ENCODE results near the gene MS4A5. TPM values are rescaled to one million over a fixed set of nuclear protein-coding genes. Genes with fewer than 3 reads are reported as not detected.
"Not testable (repeated sequence)": the region's sequence is repeated elsewhere in the genome, so short reads cannot be mapped to it uniquely, and the experiment has no call there.

MS4A5 gene, protein sequence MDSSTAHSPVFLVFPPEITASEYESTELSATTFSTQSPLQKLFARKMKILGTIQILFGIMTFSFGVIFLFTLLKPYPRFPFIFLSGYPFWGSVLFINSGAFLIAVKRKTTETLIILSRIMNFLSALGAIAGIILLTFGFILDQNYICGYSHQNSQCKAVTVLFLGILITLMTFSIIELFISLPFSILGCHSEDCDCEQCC
- total RNA-seq, result not detected

DNA sequence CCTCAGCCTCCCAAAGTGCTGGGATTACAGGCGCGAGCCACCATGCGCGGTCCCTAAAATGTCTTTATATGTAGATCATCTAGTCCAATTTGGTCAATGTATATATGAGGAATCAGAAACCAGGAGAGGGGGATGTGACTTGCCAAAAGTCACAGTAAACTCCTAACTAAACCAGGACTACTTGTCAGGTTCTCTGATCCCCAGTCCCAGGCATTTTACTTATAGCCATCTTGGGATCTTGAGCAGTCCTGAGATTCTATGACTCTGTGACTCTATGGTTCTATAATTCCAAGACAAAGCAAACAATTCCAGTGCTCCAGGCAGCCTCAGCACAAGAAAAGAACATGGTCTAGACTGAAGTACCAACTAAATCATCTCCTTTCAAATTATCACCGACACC lies at the start of gene MS4A5:
Gene MS4A5, plus strand, starts transcription at position 301 of the 400 bp plus-strand sequence. CDS start 103 bp downstream, outside the sequence.
- no peak for DNase-seq (ENCODE audit: low read depth in 2 of 3, low spot score in 2 of 3)

DNA sequence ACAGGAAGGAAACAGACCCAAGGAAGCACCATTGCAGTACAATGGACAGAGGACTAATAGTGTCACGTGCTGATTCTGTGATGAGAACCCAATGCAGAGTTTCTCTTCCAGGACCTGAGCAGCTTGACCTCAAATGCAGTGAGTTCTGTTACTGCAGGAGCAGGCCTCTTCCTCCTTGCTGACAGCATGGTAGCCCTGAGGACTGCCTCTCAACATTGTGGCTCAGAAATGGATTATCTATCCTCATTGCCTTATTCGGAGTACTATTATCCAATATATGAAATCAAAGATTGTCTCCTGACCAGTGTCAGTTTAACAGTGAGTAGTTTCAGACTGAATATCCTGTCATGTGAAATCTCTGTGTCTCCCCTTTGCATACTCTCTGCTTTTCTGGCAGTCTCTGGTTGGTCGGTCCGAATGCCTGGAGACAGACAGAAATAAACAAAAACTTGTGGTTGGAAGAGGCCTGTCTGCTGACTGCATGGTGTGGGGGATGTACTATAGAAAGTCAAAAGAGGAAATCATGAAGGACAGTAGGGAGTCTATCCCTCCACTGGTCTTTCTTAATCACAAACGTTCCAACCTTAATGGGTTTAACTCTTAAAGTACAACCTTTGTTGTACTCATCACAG lies 40.0 kb upstream of the MS4A5 start:
- DNase-seq (ENCODE audit: low read depth in 2 of 3, low spot score in 2 of 3), result peak in 2 of 3 donors; percentile 21 to 42

DNA sequence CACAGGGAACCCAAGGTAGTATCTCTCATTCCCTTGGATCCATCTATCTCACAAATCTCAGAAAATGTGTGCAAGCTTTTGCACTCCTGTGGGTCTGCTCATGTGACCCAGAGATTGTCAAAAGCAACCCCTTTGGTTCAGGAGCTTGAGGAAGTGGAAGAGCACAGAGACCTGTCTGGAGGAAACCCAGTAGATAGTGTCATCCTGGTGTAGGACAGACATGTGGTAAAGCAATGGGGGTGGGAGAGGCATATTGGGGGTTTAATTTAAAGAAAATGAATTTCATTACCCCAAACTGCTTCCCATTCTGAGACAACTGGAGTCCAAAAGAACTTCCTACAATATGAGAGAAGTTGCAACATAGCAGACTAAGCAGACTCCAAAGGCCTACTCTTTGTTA lies 39.0 kb upstream of the MS4A5 start:
- no peak for DNase-seq (ENCODE audit: low read depth in 2 of 3, low spot score in 2 of 3)

DNA sequence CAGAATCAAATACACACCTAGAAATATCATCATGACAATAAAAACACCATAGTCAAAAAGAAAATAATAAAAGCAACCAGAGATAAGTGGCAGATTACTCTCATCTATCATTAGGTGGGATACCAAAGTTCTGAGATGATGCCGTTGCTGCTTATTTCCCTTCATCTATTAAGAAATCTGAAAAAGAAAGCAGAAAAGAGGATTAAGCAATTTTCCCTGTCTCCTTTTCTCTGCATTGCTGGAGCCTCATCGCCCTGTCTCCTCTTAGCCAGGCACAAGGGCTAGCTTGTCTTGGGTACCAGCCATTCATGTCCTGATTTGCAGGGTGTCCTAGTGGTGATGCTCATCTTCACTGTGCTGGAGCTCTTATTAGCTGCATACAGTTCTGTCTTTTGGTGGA lies 37.0 kb upstream of the MS4A5 start:
- DNase-seq (ENCODE audit: low read depth in 2 of 3, low spot score in 2 of 3), result no peak

DNA sequence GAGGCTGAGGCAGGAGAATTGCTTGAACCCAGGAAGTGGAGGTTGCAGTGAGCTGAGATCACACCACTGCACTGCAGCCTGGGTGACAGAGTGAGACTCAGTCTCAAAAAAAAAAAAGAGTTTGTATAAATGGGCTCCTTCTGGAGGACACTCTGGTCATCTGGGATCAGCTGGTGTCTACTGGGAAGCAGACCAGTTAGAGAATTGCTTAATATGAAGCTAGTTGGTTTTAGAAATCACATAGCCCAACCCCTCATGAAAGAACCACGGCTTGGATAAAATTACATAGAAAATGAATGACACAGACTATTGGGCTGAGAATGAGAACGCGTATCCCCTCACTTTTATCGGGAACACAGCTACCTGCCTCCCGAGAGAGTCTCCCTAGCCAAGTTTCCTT lies 36.4 kb upstream of the MS4A5 start:
- no peak for DNase-seq (ENCODE audit: low read depth in 2 of 3, low spot score in 2 of 3)

DNA sequence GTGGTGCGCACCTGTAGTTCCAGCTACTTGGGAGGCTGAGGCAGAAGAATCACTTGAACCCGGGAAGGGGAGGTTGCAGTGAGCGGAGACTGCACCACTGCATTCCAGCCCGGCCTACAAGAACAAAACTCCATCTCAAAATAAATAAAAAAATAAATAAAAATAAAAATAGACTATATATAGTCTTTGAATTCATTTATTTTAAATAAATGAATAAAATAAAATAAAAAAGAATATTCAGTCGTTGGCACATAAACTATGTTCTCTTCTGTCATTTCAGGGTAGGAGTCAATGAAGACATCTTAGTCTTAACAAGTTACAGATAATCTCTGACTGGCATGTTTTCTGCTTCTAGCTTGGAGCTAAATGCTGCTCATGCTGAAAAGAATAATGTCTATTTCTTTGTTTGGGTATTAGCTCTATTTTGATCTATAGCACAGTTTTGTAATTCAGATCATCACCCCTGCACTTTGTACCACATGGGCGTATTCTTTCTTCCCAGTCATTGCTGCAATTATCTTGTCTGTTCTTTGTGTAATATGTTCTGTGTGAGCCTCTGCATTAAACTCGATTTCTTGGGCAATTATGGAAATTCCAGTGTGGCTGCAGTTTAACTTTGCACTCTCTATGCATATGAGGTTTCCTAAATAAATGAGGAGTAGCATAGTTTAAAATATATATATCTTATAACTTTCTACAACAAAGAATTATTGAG lies 34.5 kb upstream of the MS4A5 start:
- DNase-seq (ENCODE audit: low read depth in 2 of 3, low spot score in 2 of 3), result no peak

DNA sequence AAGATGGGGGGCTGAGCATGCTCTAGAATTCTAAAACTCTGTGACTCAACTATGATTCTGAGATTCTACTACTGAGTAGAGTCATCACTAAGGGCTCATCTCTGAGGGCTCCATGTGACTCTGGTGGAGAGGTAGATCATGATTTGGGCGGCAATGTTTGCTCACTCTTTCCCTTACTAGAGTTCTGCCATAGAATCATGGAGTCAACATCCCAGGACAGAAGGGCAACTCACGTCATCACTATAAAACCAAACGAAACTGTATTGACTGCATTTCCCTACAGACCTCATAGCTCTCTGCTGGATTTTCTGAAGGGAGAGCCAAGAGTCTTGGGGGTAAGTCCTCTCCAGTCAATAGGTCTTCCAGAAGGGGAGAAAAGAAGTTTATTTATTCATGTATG lies 33.0 kb upstream of the MS4A5 start, which contains the start of gene MS4A14:
Gene MS4A14, plus strand, starts transcription at position 78 of the 400 bp plus-strand sequence. Its CDS starts 120 bp downstream, at position 198.
- no peak for DNase-seq (ENCODE audit: low read depth in 2 of 3, low spot score in 2 of 3)

DNA sequence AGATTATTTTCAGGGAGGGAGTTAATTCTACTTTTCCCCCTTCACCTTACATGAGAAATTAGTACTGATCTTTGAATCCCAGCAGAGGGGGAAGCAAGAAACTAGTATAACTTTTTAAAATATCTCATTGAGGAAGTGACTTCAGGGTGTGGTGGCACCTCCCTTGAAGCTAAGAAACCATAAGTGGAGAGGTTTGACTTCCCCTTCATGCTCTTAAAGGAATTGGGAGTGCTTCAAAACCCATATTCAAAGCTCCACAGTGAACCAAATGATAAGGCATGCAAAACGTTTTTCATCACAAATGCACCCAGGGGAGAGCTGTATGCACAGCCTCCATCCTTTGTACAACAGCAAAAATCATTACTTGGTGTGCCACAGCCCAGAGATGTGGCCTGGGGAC lies 32.6 kb upstream of the MS4A5 start:
- peak in 2 of 3 donors; percentile 24 to 66 for DNase-seq (ENCODE audit: low read depth in 2 of 3, low spot score in 2 of 3)

DNA sequence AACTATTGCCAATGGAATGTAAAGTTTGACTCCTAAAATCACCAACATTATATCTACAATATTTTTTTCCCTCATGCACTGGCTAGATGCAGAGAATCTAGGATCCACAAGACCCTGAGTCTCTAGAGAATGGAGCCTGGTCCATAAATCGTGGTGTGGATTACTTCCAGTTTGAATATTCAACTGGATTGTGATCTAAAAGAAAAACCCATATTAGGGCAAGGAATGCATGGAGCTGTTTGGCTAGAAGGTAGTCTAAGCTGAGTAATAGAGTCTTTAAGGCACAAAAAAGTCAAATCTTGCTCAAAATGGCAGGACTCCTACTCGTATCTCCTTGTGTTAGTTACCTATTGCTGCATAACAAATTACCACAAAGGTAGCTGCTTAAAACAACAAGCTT lies 9.4 kb upstream of the MS4A5 start:
- no peak for DNase-seq (ENCODE audit: low read depth in 2 of 3, low spot score in 2 of 3)

DNA sequence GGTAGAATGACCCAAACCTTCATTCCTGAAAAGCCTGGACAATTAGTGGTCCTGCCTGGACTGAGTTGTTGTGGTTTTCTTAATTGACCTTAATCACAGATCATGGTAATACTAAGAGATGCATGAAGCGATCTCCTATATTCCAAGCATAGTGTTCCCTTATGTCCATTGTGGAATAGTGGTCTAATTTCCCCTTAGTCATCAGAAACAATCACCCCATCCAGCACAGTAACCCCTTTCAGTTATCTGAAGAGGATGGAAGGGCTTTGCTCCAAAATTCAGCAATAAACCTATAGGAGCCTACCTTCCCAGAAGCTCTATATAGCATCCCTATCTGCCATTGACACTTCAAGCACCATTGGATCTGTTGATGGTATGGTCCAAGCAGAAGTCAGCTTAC lies 6.8 kb upstream of the MS4A5 start:
- DNase-seq (ENCODE audit: low read depth in 2 of 3, low spot score in 2 of 3), result no peak

DNA sequence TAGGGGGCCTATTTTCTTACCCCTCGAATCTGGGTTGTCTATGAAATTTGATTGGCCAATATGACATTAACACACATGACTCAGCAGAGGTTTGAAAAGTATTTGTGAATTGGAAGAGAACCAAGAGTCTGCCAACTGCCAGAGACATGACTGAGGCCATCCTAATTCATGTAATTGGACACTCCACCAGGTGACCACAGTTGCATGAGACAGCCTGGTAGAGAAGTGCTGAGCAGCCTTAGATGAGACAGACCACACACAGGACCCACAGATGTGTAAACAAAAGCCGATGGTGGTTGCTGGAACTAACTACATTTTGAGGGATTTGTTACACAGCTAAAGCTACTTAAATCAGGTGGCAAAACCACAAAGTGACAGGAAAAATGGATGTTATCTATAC lies 855 bp upstream of the MS4A5 start:
- peak in 1 of 3 donors; percentile 10 for DNase-seq (ENCODE audit: low read depth in 2 of 3, low spot score in 2 of 3)

DNA sequence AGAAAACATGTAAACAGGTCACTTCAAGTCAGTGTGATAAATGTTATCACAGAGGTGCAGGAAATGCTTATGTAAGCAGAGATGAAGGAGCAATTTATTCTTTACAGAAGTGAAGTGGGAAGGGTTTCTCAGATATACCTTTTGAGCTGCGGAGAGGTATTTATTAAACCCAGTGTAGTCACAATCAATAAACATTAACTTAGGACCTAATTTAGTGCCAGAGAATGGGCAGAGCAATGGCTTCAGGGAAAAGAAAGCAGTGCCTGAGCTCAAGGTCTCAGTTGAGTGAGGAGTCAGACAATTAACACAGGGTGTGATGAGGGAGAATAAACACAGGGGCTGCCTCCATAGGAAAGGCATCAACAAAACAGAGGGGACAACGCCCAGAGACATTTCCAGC lies 1.9 kb downstream of the MS4A5 start:
- DNase-seq (ENCODE audit: low read depth in 2 of 3, low spot score in 2 of 3), result no peak

DNA sequence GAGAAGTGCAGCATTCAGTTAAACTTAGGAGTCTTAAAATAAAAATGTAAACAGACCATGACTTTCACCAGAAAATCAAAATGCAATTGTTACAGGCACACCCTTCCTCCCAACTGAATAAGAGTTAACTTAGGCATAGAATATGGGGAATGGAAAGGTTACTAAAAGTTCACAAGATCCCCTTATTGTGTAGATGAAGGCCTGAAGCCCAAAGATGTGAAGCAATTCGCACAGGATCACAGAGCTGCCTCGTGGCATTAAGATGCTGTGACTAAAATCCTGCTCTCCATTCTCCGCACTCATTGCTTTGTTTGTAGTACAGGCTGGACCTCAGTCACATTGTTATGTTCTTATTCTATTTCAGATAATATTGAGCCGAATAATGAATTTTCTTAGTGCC lies 4.0 kb downstream of the MS4A5 start:
- no peak for DNase-seq (ENCODE audit: low read depth in 2 of 3, low spot score in 2 of 3)

DNA sequence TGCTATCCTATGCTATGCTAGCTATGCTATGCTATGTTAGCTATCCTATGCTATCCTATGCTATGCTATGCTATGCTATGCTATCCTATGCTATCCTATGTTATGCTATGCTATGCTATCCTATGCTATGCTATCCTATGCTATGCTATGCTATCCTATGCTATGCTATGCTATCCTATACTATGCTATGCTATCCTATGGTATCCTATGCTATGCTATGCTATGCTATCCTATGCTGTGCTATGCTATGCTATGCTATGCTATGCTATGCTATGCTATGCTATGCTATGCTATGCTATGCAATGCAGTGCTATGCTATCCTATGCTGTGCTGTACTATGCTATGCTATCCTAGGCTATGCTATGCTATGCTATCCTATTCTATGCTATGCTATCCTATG lies 17.7 kb downstream of the MS4A5 start:
- DNase-seq (ENCODE audit: low read depth in 2 of 3, low spot score in 2 of 3), result no peak

DNA sequence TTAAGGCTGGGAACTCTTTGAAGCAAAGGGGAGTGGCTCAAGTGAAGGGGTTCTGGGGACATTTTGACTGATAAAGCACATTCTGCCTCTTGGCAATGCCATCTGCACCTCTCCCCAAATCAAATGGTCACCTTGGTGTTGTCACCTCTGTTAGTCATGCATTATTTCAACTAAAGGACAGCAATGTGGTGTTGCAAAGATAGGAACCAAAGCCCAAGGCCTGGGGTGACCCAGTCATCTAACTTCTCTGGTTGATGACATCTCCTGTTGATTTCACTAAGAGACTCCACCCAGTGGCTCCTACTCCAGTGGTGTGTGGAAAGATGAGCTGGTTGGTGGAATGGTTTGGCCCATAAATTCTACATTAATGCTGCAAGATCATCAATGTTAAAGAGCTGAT lies 18.5 kb downstream of the MS4A5 start:
- DNase-seq (ENCODE audit: low read depth in 2 of 3, low spot score in 2 of 3), result no peak

DNA sequence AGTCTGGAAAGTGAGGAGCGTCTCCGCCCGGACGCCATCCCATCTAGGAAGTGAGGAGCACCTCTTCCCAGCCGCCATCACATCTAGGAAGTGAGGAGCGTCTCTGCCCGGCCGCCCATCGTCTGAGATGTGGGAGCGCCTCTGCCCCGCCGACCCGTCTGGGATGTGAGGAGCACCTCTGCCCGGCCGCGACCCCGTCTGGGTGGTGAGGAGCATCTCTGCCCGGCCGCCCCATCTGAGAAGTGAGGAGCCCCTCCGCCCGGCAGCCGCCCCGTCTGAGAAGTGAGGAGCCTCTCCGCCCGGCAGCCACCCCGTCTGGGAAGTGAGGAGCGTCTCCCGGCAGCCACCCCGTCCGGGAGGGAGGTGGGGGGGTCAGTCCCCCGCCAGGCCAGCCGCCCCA lies 21.8 kb downstream of the MS4A5 start:
- not testable (repeated sequence) for DNase-seq (ENCODE audit: low read depth in 2 of 3, low spot score in 2 of 3)

DNA sequence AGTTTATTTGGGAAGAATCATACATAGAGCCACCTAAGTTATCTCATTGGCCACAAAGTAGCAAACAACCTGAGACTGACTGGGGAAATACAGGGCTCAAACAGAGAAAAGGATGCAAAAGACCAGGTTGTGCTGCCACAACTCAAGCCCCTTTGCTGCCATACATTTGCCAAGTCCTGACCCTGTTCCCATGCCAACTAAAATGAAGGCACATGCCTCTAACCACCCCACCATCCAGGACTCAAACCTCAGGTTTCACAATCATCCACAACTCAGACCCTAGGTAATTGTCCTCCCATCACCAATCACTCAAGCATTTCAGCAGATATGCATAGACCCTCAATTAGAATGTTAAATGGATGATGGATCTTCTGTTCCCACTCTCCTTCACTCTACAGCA lies 24.8 kb downstream of the MS4A5 start:
- DNase-seq (ENCODE audit: low read depth in 2 of 3, low spot score in 2 of 3), result no peak

DNA sequence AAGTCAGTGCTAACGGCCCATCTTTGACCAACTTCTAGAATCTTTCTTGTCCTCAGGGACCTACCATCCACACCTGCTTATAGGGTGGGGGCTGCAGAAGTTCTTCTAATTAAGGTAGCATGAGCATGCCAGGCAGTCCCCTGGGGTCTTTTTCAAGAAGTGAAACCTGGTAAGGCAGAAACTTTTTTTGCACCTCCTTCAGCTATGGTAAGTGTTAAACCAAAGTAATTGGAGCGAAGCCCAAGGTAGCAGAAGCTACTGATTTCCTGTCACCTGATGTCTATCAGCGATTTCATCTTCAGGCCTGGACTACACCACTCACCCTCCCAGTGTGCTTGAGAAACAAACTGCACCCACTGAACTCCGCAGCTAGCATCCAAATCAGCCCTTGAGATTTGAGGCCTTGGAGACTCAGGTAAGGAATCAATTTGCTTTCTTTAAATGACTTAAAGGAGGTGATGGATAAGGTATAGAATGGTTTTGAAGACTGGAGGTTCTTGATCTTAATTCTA lies 26.2 kb downstream of the MS4A5 start, which contains the start of gene MS4A1:
Gene MS4A1, plus strand, starts transcription at position 317 of the 512 bp plus-strand sequence. CDS start 6,528 bp downstream, outside the sequence.
- peak in 1 of 3 donors; percentile 17 for DNase-seq (ENCODE audit: low read depth in 2 of 3, low spot score in 2 of 3)

DNA sequence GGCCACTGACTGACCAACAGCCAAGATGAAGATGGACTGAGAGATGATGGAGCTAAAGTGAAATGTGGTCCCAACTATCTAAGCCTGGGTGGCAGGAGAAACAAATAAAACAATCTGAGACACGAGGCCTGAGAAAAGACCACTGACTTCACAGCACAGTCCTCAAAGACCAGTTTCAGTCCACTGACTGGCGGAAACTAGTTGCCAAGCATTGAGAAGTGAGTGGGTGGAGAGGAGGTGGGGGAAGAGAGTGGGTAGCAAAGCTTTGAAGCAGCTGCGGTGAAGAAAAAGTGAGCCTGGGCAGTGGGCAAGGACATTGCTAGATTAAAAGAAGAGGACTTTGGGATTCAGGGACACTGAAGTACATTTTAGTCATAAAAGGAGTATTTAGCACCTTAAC lies 28.2 kb downstream of the MS4A5 start:
- no peak for DNase-seq (ENCODE audit: low read depth in 2 of 3, low spot score in 2 of 3)

DNA sequence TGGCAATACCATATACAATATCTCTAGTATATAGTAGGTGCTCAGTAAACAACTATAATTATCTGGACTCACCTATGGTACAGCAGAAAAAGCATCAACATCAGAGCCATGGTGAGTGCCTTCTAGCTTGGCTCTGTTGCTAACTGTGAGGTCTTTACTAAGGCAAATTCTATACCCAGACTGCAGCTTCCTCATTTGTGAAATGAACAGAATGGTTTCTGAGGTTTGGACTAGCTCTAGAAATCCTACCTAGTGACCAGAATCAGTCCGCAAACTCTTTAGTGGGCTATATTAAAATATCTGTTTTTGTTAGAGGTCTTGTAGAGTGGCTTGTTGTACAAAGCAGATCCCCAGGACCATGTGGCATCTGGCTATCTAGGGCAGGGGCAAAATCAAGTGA lies 30.0 kb downstream of the MS4A5 start:
- no peak for DNase-seq (ENCODE audit: low read depth in 2 of 3, low spot score in 2 of 3)

DNA sequence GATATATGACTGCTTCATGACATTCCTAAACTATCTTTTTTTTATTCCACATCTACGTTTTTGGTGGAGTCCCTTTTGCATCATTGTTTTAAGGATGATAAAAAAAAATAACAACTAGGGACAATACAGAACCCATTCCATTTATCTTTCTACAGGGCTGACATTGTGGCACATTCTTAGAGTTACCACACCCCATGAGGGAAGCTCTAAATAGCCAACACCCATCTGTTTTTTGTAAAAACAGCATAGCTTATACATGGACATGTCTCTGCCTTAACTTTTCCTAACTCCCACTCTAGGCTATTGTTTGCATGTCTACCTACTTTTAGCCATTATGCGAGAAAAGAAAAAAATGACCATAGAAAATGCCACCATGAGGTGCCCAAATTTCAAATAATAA lies 39.5 kb downstream of the MS4A5 start:
- DNase-seq (ENCODE audit: low read depth in 2 of 3, low spot score in 2 of 3), result no peak

DNA sequence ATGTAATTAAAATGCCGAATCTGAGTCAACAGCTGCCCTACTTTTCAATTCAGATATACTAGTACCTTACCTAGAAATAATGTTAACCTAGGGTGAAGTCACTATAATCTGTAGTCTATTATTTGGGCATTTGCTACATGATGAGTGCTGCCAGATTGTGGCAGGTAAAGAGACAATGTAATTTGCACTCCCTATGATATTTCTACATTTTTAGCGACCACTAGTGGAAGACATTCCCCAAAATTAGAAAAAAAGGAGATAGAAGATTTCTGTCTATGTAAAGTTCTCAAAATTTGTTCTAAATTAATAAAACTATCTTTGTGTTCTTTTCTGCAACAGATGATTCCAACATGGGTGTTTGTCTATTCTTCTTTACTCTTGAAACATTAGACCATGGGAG lies 40.4 kb downstream of the MS4A5 start:
- no peak for DNase-seq (ENCODE audit: low read depth in 2 of 3, low spot score in 2 of 3)

Data from hematopoietic multipotent progenitor cell (in vitro differentiated cells).